ENCODE results near the gene RBPMS2.

DNA sequence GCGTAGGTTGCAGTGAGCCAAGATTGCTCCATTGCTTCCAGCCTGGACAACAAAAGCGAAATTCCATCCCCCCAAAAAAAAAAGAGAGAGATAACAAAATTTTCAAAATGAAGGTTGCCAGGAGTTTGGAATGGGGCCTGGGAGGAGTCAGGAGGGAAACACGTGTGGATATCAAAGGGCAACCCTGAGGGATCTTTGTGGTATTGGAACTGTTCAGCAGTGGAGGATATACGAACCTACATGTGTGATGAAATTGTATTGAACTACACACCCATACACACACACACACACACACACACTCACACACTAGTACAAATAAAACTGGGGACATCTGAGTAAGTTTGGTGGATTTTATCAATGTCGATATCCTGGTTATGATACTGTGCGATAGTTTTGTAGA is 61.8 kb downstream of the RBPMS2 start:
- TF ChIP-seq POLR2A (IDR thresholded peaks at IDR 0.05; ENCODE audit: low read depth, low read length) (no peak), POLR2AphosphoS5 (IDR thresholded peaks at IDR 0.05; ENCODE audit: insufficient read depth, low read depth, low read length) (no peak)
- TF ChIP-seq, protein P1, sequence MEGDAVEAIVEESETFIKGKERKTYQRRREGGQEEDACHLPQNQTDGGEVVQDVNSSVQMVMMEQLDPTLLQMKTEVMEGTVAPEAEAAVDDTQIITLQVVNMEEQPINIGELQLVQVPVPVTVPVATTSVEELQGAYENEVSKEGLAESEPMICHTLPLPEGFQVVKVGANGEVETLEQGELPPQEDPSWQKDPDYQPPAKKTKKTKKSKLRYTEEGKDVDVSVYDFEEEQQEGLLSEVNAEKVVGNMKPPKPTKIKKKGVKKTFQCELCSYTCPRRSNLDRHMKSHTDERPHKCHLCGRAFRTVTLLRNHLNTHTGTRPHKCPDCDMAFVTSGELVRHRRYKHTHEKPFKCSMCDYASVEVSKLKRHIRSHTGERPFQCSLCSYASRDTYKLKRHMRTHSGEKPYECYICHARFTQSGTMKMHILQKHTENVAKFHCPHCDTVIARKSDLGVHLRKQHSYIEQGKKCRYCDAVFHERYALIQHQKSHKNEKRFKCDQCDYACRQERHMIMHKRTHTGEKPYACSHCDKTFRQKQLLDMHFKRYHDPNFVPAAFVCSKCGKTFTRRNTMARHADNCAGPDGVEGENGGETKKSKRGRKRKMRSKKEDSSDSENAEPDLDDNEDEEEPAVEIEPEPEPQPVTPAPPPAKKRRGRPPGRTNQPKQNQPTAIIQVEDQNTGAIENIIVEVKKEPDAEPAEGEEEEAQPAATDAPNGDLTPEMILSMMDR (IDR thresholded peaks at IDR 0.05; ENCODE audit: extremely low read depth in 1 of 2, insufficient read depth in 1 of 2, low read depth in 1 of 2, low read length in 2 of 2) = no peak

All from endothelial cell of umbilical vein (primary cell).